A673 (cell line): ENCODE data around the gene SMARCC1.

Experiments
- EZH2 ChIP-seq: fragments of 200-600 bp; sonication (generic); IDR thresholded peaks from 2 replicates; pipeline ENCODE4 v1.6.1; 2017; ENCODE audit warnings: borderline replicate concordance, low read depth, mild to moderate bottlenecking, mixed read lengths, antibody characterized with exemption, low read length; ENCODE audit not compliant: poor library complexity, severe bottlenecking
- TF ChIP-seq, protein P1 (sequence below): fragments of 300-800, 200-600 bp; sonication (generic); conservative IDR thresholded peaks from 2 replicates; pipeline ENCODE4 v1.5.1; 2017; ENCODE audit warnings: low read depth, mild to moderate bottlenecking, antibody characterized with exemption, low read length, moderate library complexity, mixed read lengths

DNA sequence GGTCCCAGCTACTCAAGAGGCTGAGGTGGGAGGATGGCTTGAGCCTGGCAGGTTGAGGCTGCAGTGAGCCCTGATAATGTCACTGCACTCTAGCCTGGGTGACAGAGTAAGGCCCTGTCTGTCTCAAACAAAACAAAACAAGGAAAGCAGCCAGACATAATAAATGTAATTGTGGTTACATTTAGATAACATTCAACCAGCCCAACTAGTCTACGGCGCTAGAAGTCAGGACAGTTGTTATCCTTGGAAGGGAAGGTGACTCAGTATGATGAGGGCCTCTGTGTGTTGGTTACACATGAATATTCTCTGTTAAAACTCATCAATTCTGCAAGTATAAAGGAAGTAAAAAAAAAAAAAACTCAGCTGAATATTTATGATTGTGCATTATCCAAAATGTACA, 176.0 kb downstream of the SMARCC1 start:
- TF ChIP-seq EZH2, result no peak
- TF ChIP-seq, protein P1, sequence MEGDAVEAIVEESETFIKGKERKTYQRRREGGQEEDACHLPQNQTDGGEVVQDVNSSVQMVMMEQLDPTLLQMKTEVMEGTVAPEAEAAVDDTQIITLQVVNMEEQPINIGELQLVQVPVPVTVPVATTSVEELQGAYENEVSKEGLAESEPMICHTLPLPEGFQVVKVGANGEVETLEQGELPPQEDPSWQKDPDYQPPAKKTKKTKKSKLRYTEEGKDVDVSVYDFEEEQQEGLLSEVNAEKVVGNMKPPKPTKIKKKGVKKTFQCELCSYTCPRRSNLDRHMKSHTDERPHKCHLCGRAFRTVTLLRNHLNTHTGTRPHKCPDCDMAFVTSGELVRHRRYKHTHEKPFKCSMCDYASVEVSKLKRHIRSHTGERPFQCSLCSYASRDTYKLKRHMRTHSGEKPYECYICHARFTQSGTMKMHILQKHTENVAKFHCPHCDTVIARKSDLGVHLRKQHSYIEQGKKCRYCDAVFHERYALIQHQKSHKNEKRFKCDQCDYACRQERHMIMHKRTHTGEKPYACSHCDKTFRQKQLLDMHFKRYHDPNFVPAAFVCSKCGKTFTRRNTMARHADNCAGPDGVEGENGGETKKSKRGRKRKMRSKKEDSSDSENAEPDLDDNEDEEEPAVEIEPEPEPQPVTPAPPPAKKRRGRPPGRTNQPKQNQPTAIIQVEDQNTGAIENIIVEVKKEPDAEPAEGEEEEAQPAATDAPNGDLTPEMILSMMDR, result no peak
